ENCODE measurements around the gene VPS29. TPM values are rescaled to one million over a fixed set of nuclear protein-coding genes. Genes with fewer than 3 reads are reported as not detected.

Gene VPS29
- total and polyA plus RNA-seq, 2 of the 4 experiments (the other 2 are of a cell fraction): 122 to 150 TPM

GRCh38 chr12:110501752-110502738, at the start of gene VPS29, which contains the start of gene RAD9B (continued):
- peak; percentile 27; the same call in 1 of the 2 replicates for TF ChIP-seq USF2 (IDR thresholded peaks at IDR 0.05; ENCODE audit: low read depth, low read length)
- TF ChIP-seq MAFK (IDR thresholded peaks at IDR 0.05; ENCODE audit: low read depth, low read length): no peak
- no peak for TF ChIP-seq RCOR1 (IDR thresholded peaks at IDR 0.05; ENCODE audit: insufficient replicate concordance, low read length)
- peak; percentile 75; the same call in 1 of the 2 replicates for TF ChIP-seq MAZ (IDR thresholded peaks at IDR 0.05; ENCODE audit: borderline replicate concordance, low read depth, low read length)
- TF ChIP-seq POLR2A (IDR thresholded peaks at IDR 0.05; ENCODE audit: low read depth, low read length): peak; percentile 87
- TF ChIP-seq NFE2L2 (IDR thresholded peaks at IDR 0.05; ENCODE audit: low read depth, low read length): no peak
- TF ChIP-seq RFX5 (IDR thresholded peaks at IDR 0.05; ENCODE audit: low read depth, low read length): no peak

Measured in IMR-90 (cell line).